ENCODE measurements around the gene CST9.

- no peak for TF ChIP-seq TAF1 (IDR thresholded peaks at IDR 0.05; ENCODE audit: borderline replicate concordance, low read depth, low read length)
- no peak for TF ChIP-seq CTCF (IDR thresholded peaks at IDR 0.05 in 2 of 3, conservative IDR thresholded peaks at IDR 0.05 in 1 of 3; ENCODE audit: control insufficient read depth in 2 of 3, extremely low read depth in 1 of 3, insufficient read depth in 1 of 3, low read depth in 3 of 3, low read length in 3 of 3)
- TF ChIP-seq CHD1 (IDR thresholded peaks at IDR 0.05; ENCODE audit: low read depth, low read length): no peak
- no peak for TF ChIP-seq ZNF592 (IDR thresholded peaks at IDR 0.05)
- no peak for TF ChIP-seq MYC (IDR thresholded peaks at IDR 0.05; ENCODE audit: insufficient read depth, insufficient read length, insufficient replicate concordance, low read length, severe bottlenecking)
- TF ChIP-seq POLR2AphosphoS5 (IDR thresholded peaks at IDR 0.05; ENCODE audit: low read length): no peak
- no peak for TF ChIP-seq USF1 (IDR thresholded peaks at IDR 0.05; ENCODE audit: borderline replicate concordance, extremely low read length, insufficient read depth, low read depth, low read length)
- no peak for TF ChIP-seq REST (IDR thresholded peaks at IDR 0.05; ENCODE audit: low read depth, low read length)
- no peak for TF ChIP-seq ZNF274 (IDR thresholded peaks at IDR 0.05; ENCODE audit: insufficient read depth, insufficient read length)
- TF ChIP-seq CEBPB (IDR thresholded peaks at IDR 0.05; ENCODE audit: borderline replicate concordance in 1 of 2, low read depth in 2 of 2, low read length in 2 of 2): no peak
- TF ChIP-seq RAD21 (IDR thresholded peaks at IDR 0.05; ENCODE audit: insufficient read depth, low read depth, low read length): no peak
- TF ChIP-seq EP300 (IDR thresholded peaks at IDR 0.05; ENCODE audit: borderline replicate concordance in 1 of 2, control insufficient read depth in 1 of 2, low read depth in 2 of 2, low read length in 2 of 2): no peak
- no peak for TF ChIP-seq BCL11A (IDR thresholded peaks at IDR 0.05; ENCODE audit: low read depth, low read length)
- TF ChIP-seq HDAC2 (IDR thresholded peaks at IDR 0.05): no peak
Observed at GRCh38 chr20:23652371-23652770, 46.7 kb upstream of the CST9 start.
